ENCODE data around the gene CD55. TPM values are rescaled to one million over a fixed set of nuclear protein-coding genes. Genes with fewer than 3 reads are reported as not detected.

Gene CD55
- polyA plus RNA-seq, 1 of the 3 experiments (the other 2 are of a cell fraction): 10.4 TPM

DNA sequence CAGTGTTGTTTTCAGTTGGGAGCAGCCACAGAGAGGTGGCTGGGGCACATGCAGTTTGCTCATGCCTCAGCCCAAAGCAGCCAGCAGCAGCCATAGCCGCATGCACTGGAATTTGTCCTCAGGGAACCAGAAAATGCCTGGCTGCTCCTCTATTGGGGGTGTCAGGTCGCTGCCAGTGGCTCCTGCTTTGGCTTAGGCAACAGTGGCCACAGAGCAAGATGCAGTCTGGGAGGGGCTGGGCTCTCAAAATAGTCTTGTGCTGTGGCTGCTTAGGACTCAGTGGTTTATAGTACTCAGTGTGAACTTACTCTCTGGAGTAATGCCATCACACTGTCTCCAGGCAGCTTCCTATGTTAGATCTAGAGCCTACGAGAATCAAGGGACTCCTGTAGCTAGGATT, 25.0 kb downstream of the CD55 start (continued):
- TF ChIP-seq, protein P1, sequence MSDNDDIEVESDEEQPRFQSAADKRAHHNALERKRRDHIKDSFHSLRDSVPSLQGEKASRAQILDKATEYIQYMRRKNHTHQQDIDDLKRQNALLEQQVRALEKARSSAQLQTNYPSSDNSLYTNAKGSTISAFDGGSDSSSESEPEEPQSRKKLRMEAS (IDR thresholded peaks at IDR 0.05; ENCODE audit: low read depth): no peak
- TF ChIP-seq MXI1 (IDR thresholded peaks at IDR 0.05; ENCODE audit: low read depth, low read length): no peak
- TF ChIP-seq GABPA (IDR thresholded peaks at IDR 0.05; ENCODE audit: low read depth): no peak
- no peak for TF ChIP-seq FOXJ3 (CRISPR knock-in tag; IDR thresholded peaks at IDR 0.05)

DNA sequence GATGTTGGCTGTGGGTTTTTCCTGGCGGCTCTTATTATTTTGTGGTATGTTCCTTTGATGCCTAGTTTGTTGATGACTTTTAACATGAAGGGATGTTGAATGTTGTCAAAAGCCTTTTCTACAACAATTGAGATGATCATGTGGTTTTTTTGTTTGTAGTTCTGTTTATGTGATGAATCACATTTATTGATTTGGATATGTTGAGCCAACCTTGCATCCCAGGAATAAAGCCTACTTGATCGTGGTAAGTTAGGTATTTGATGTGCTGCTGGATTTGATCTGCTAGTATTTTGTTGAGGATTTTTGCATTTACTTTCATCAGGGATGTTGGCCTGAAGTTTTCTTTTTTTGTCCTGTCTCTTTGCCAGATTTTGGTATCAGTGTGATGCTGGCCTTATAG, 28.5 kb downstream of the CD55 start:
- Histone ChIP-seq H3K9ac (no peak overlapping the region), H3K4me2 (no peak overlapping the region), H3K27me3 (ENCODE audit: insufficient read depth) (no peaks in the 10 kb centered on the region), H3K4me3 (ENCODE audit: low read depth in 2 of 2, low read length in 1 of 2) (no peak overlapping the region), H2AFZ (ENCODE audit: low read depth) (no peak overlapping the region), H3K79me2 (ENCODE audit: insufficient read depth) (no peaks in the 10 kb centered on the region), H3F3A (replicated peaks; ENCODE audit: insufficient read depth) (no peaks in the 10 kb centered on the region), H3K27ac (ENCODE audit: low read depth in 2 of 2, low read length in 1 of 2) (no peak overlapping the region), H4K20me1 (ENCODE audit: insufficient read depth) (no peaks in the 10 kb centered on the region), H3K4me1 (ENCODE audit: control insufficient read depth in 1 of 2, insufficient read depth in 2 of 2, low read depth in 1 of 2, low read length in 1 of 2) (no peaks in the 10 kb centered on the region), H3K9me3 (no peaks in the 10 kb centered on the region; the same call in 1 of the 2 replicates), H3K9me2 (no peaks in the 10 kb centered on the region), H3K36me3 (replicated peaks in 1 of 2; ENCODE audit: control insufficient read depth in 1 of 2, insufficient read depth in 2 of 2, low read length in 1 of 2) (no peaks in the 10 kb centered on the region)
- CTCF ChIA-PET: no interaction called here
- TF ChIP-seq RCOR1 (IDR thresholded peaks at IDR 0.05; ENCODE audit: low read length): no peak
- WGBS (ENCODE audit: low lambda C conversion rate): 56% methylated on average over 2 of the region's 2 CpGs
- DNase-seq: no peak
- POLR2A ChIA-PET: no interaction called here

DNA sequence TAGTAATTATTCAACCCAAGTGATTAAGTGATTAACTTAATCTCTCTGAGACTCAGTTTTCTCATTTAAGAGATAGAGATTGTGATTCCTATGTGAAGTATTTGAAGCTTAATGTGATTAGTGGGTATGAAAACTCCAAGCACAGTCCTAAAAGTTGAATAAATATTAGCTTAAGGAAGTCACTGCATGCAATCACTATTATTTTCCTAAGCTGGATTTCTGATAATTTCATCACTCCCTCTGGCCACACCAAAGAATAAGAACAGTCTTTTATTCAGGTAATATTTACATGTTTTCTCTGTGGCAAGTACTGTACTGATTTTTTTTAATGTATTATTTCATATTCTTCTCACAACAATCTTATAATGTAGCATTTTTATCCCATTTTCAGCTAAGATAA, 31.1 kb downstream of the CD55 start:
- TF ChIP-seq FOXJ3 (CRISPR knock-in tag; IDR thresholded peaks at IDR 0.05) (no peak), EP300 (IDR thresholded peaks at IDR 0.05; ENCODE audit: borderline replicate concordance in 1 of 2, low read depth in 1 of 2, low read length in 1 of 2) (no peak), NRF1 (IDR thresholded peaks at IDR 0.05; ENCODE audit: low read depth, low read length) (no peak), POLR2AphosphoS5 (IDR thresholded peaks at IDR 0.05; ENCODE audit: low read depth, low read length) (no peak)
- TF ChIP-seq, protein P1 (IDR thresholded peaks at IDR 0.05; ENCODE audit: low read depth): no peak
- Histone ChIP-seq H3F3A (replicated peaks; ENCODE audit: insufficient read depth) (no peaks in the 10 kb centered on the region), H3K9ac (no peak overlapping the region), H3K36me3 (replicated peaks in 1 of 2; ENCODE audit: control insufficient read depth in 1 of 2, insufficient read depth in 2 of 2, low read length in 1 of 2) (no peaks in the 10 kb centered on the region), H2AFZ (ENCODE audit: low read depth) (no peak overlapping the region), H3K27me3 (ENCODE audit: insufficient read depth) (no peaks in the 10 kb centered on the region), H3K4me2 (no peak overlapping the region), H3K9me3 (no peaks in the 10 kb centered on the region; the same call in 1 of the 2 replicates), H3K9me2 (no peaks in the 10 kb centered on the region), H3K27ac (ENCODE audit: low read depth in 2 of 2, low read length in 1 of 2) (no peak overlapping the region), H3K4me3 (ENCODE audit: low read depth in 2 of 2, low read length in 1 of 2) (no peak overlapping the region), H3K4me1 (ENCODE audit: control insufficient read depth in 1 of 2, insufficient read depth in 2 of 2, low read depth in 1 of 2, low read length in 1 of 2) (no peaks in the 10 kb centered on the region; a peak in 1 of 4 replicates), H4K20me1 (ENCODE audit: insufficient read depth) (no peaks in the 10 kb centered on the region), H3K79me2 (ENCODE audit: insufficient read depth) (no peaks in the 10 kb centered on the region)
- no peak for DNase-seq
- CTCF ChIA-PET: interaction anchor here (0.8 kb wide), 1 partner anchor 55 kb away, joined by 3 read pairs; no protein-coding TSS in a partner anchor
- POLR2A ChIA-PET: no interaction called here

DNA sequence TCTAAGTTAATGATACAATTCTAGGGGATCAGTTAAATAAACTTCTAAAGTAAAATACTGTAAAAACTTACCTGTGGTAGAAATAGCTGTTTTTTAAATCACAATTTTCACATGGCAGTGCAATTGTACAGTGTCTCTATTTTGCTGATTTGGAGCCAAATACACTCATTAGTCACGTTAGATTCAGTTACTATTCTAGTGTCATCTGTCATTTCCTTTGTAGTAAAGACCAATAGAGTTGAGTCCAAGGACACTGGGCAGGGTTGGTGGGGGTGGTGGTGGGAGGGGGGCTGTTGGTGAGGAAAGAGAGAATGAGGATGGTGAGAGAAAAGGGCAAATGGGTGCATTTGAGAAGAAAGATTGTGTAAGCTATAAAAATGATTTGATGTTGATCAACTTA, 33.6 kb downstream of the CD55 start:
- no peaks in the 10 kb centered on the region; the same call in 1 of the 2 replicates for H3K9me3 ChIP-seq
- H3F3A ChIP-seq (replicated peaks; ENCODE audit: insufficient read depth): no peaks in the 10 kb centered on the region
- H3K27ac ChIP-seq (ENCODE audit: low read depth in 2 of 2, low read length in 1 of 2): no peak overlapping the region
- CTCF ChIA-PET: no interaction called here
- no peak overlapping the region for H3K4me2 ChIP-seq
- H3K9me2 ChIP-seq: no peaks in the 10 kb centered on the region
- no peak overlapping the region for H3K9ac ChIP-seq
- 6% methylated on average over 1 of the region's 1 CpG for WGBS (ENCODE audit: low lambda C conversion rate)
- DNase-seq: no peak
- POLR2A ChIA-PET: no interaction called here
- H3K27me3 ChIP-seq (ENCODE audit: insufficient read depth): no peaks in the 10 kb centered on the region
- H3K4me1 ChIP-seq (ENCODE audit: control insufficient read depth in 1 of 2, insufficient read depth in 2 of 2, low read depth in 1 of 2, low read length in 1 of 2): no peaks in the 10 kb centered on the region; a peak in 1 of 4 replicates
- no peak overlapping the region for H3K4me3 ChIP-seq (ENCODE audit: low read depth in 2 of 2, low read length in 1 of 2)
- H3K79me2 ChIP-seq (ENCODE audit: insufficient read depth): no peaks in the 10 kb centered on the region
- H3K36me3 ChIP-seq (replicated peaks in 1 of 2; ENCODE audit: control insufficient read depth in 1 of 2, insufficient read depth in 2 of 2, low read length in 1 of 2): no peaks in the 10 kb centered on the region
- TF ChIP-seq, protein P2, sequence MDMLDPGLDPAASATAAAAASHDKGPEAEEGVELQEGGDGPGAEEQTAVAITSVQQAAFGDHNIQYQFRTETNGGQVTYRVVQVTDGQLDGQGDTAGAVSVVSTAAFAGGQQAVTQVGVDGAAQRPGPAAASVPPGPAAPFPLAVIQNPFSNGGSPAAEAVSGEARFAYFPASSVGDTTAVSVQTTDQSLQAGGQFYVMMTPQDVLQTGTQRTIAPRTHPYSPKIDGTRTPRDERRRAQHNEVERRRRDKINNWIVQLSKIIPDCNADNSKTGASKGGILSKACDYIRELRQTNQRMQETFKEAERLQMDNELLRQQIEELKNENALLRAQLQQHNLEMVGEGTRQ (IDR thresholded peaks at IDR 0.05; ENCODE audit: borderline replicate concordance, low read depth, low read length): no peak
- TF ChIP-seq, protein P3, sequence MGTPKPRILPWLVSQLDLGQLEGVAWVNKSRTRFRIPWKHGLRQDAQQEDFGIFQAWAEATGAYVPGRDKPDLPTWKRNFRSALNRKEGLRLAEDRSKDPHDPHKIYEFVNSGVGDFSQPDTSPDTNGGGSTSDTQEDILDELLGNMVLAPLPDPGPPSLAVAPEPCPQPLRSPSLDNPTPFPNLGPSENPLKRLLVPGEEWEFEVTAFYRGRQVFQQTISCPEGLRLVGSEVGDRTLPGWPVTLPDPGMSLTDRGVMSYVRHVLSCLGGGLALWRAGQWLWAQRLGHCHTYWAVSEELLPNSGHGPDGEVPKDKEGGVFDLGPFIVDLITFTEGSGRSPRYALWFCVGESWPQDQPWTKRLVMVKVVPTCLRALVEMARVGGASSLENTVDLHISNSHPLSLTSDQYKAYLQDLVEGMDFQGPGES (IDR thresholded peaks at IDR 0.05; ENCODE audit: low read depth, low read length): no peak
- TF ChIP-seq RAD21 (IDR thresholded peaks at IDR 0.05; ENCODE audit: low read length) (no peak), GABPA (IDR thresholded peaks at IDR 0.05; ENCODE audit: low read depth) (no peak), EP300 (IDR thresholded peaks at IDR 0.05; ENCODE audit: borderline replicate concordance in 1 of 2, low read depth in 1 of 2, low read length in 1 of 2) (no peak), ELF1 (IDR thresholded peaks at IDR 0.05) (no peak), TAF1 (IDR thresholded peaks at IDR 0.05; ENCODE audit: borderline replicate concordance, low read depth, low read length) (no peak)
- TF ChIP-seq, protein P4, sequence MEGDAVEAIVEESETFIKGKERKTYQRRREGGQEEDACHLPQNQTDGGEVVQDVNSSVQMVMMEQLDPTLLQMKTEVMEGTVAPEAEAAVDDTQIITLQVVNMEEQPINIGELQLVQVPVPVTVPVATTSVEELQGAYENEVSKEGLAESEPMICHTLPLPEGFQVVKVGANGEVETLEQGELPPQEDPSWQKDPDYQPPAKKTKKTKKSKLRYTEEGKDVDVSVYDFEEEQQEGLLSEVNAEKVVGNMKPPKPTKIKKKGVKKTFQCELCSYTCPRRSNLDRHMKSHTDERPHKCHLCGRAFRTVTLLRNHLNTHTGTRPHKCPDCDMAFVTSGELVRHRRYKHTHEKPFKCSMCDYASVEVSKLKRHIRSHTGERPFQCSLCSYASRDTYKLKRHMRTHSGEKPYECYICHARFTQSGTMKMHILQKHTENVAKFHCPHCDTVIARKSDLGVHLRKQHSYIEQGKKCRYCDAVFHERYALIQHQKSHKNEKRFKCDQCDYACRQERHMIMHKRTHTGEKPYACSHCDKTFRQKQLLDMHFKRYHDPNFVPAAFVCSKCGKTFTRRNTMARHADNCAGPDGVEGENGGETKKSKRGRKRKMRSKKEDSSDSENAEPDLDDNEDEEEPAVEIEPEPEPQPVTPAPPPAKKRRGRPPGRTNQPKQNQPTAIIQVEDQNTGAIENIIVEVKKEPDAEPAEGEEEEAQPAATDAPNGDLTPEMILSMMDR (IDR thresholded peaks at IDR 0.05): no peak
- H4K20me1 ChIP-seq (ENCODE audit: insufficient read depth): no peaks in the 10 kb centered on the region
- H2AFZ ChIP-seq (ENCODE audit: low read depth): no peak overlapping the region
